ENCODE measurements around the gene MYH11. TPM values are rescaled to one million over a fixed set of nuclear protein-coding genes. Genes with fewer than 3 reads are reported as not detected.

The MYH11 gene
- total RNA-seq, 1 donor from 2014 or later, result 694 TPM

- no peaks in the 10 kb centered on the region for H3K9me3 ChIP-seq
- TF ChIP-seq CTCF (IDR thresholded peaks at IDR 0.05), result no peak
- peak overlapping the region in 1 of 2 donors; percentile 2 for H3K4me3 ChIP-seq
- DNase-seq (ENCODE audit: low spot score in 2 of 2), result no peak
- H3K27ac ChIP-seq, result peak overlapping the region; percentile 85 to 92
- H3K4me1 ChIP-seq, result peaks cover 40 to 84% of the 10 kb centered on the region in 2 donors
- H3K27me3 ChIP-seq, result no peaks in the 10 kb centered on the region
- intact Hi-C loops (cut with DNase I), result no loop called here
- H3K36me3 ChIP-seq, result peaks cover 20 to 25% of the 10 kb centered on the region in 2 donors
Observed at GRCh38 chr16:15808071-15808470, 48.8 kb downstream of the MYH11 start.

GRCh38 chr16:15807603-15808009, 49.2 kb downstream of the MYH11 start:
- H3K27me3 ChIP-seq, result no peaks in the 10 kb centered on the region
- peaks cover 20% of the 10 kb centered on the region in 2 donors for H3K36me3 ChIP-seq
- H3K27ac ChIP-seq, result peak overlapping the region; percentile 85 to 92
- H3K9me3 ChIP-seq, result no peaks in the 10 kb centered on the region
- intact Hi-C loops (cut with DNase I), result loop anchor here (1.0 kb wide), 2 partner anchors 18 to 37 kb away; no protein-coding TSS in a partner anchor
- no peak for TF ChIP-seq CTCF (IDR thresholded peaks at IDR 0.05)
- DNase-seq (ENCODE audit: low spot score in 2 of 2), result peak; percentile 42 to 90
- peak overlapping the region in 1 of 2 donors; percentile 4 for H3K4me3 ChIP-seq
- peaks cover 40 to 81% of the 10 kb centered on the region in 2 donors for H3K4me1 ChIP-seq

GRCh38 chr16:15803618-15804017, 53.2 kb downstream of the MYH11 start:
- no peak for DNase-seq (ENCODE audit: low spot score in 2 of 2)
- peaks cover 15 to 71% of the 10 kb centered on the region in 2 donors for H3K4me1 ChIP-seq
- no peak for TF ChIP-seq CTCF (IDR thresholded peaks at IDR 0.05)
- intact Hi-C loops (cut with DNase I), result no loop called here
- peak overlapping the region; percentile 85 to 92 for H3K27ac ChIP-seq
- H3K4me3 ChIP-seq, result no peak overlapping the region
- peaks cover 45 to 48% of the 10 kb centered on the region in 2 donors for H3K36me3 ChIP-seq
- no peaks in the 10 kb centered on the region for H3K27me3 ChIP-seq
- no peaks in the 10 kb centered on the region for H3K9me3 ChIP-seq

GRCh38 chr16:15799851-15800495, 56.9 kb downstream of the MYH11 start:
- Histone ChIP-seq H3K9me3 (no peaks in the 10 kb centered on the region), H3K27ac (peak overlapping the region; percentile 85 to 92), H3K36me3 (peaks cover 63 to 64% of the 10 kb centered on the region in 2 donors), H3K27me3 (no peaks in the 10 kb centered on the region), H3K4me3 (no peak overlapping the region), H3K4me1 (peaks cover 5 to 55% of the 10 kb centered on the region in 2 donors)
- no peak for TF ChIP-seq CTCF (IDR thresholded peaks at IDR 0.05)
- intact Hi-C loops (cut with DNase I), result no loop called here
- DNase-seq (ENCODE audit: low spot score in 2 of 2), result no peak

GRCh38 chr16:15798671-15799070, 58.2 kb downstream of the MYH11 start:
- Histone ChIP-seq H3K36me3 (peaks cover 63 to 68% of the 10 kb centered on the region in 2 donors), H3K9me3 (no peaks in the 10 kb centered on the region), H3K4me3 (no peak overlapping the region), H3K27me3 (no peaks in the 10 kb centered on the region), H3K4me1 (peaks cover 3 to 54% of the 10 kb centered on the region in 2 donors), H3K27ac (peak overlapping the region; percentile 85 to 92)
- no peak for DNase-seq (ENCODE audit: low spot score in 2 of 2)
- intact Hi-C loops (cut with DNase I), result no loop called here
- TF ChIP-seq CTCF (IDR thresholded peaks at IDR 0.05), result no peak
